Measurements from ENCODE around the gene UBAP2.
"Not testable (repeated sequence)": the region's sequence is repeated elsewhere in the genome, so short reads cannot be mapped to it uniquely, and the experiment has no call there.

The UBAP2 gene

GRCh38 chr9:33993104-33993503 is 55.6 kb downstream of the UBAP2 start:
- no peak overlapping the region for H3K4me3 ChIP-seq (ENCODE audit: low read depth, low read length)
- no peak for DNase-seq (ENCODE audit: low read depth)

- DNase-seq (ENCODE audit: low read depth), result no peak
- no peak overlapping the region for H3K4me3 ChIP-seq (ENCODE audit: low read depth, low read length)
These were observed 56.1 kb downstream of the UBAP2 start for GRCh38 chr9:33992632-33993031.

GRCh38 chr9:33988219-33988890 is 60.3 kb downstream of the UBAP2 start:
- no peak overlapping the region for H3K4me3 ChIP-seq (ENCODE audit: low read depth, low read length)
- DNase-seq (ENCODE audit: low read depth), result no peak

GRCh38 chr9:33976414-33976813 is 72.3 kb downstream of the UBAP2 start:
- DNase-seq (ENCODE audit: low read depth), result no peak
- H3K4me3 ChIP-seq (ENCODE audit: low read depth, low read length), result no peak overlapping the region

- no peak overlapping the region for H3K4me3 ChIP-seq (ENCODE audit: low read depth, low read length)
- DNase-seq (ENCODE audit: low read depth), result no peak
These were observed 76.0 kb downstream of the UBAP2 start for GRCh38 chr9:33972698-33973097.

- no peak for DNase-seq (ENCODE audit: low read depth)
These were observed 84.5 kb downstream of the UBAP2 start for GRCh38 chr9:33964086-33964768.

GRCh38 chr9:33962468-33962867 is 86.2 kb downstream of the UBAP2 start:
- not testable (repeated sequence) for H3K4me3 ChIP-seq (ENCODE audit: low read depth, low read length); DNase-seq (ENCODE audit: low read depth)

More at GRCh38 chr9:33964086-33964768, 84.5 kb downstream of the UBAP2 start:
- no peak overlapping the region for H3K4me3 ChIP-seq (ENCODE audit: low read depth, low read length)

- H3K4me3 ChIP-seq (ENCODE audit: low read depth, low read length), result no peak overlapping the region
- no peak for DNase-seq (ENCODE audit: low read depth)
These were observed 89.0 kb downstream of the UBAP2 start for GRCh38 chr9:33959725-33960124.

GRCh38 chr9:33956544-33956943 is 92.1 kb downstream of the UBAP2 start:
- no peak overlapping the region for H3K4me3 ChIP-seq (ENCODE audit: low read depth, low read length)
- DNase-seq (ENCODE audit: low read depth), result no peak

GRCh38 chr9:33952066-33952465 is 96.6 kb downstream of the UBAP2 start:
- H3K4me3 ChIP-seq (ENCODE audit: low read depth, low read length), result no peak overlapping the region
- DNase-seq (ENCODE audit: low read depth), result no peak

GRCh38 chr9:33950371-33950770 is 98.3 kb downstream of the UBAP2 start:
- H3K4me3 ChIP-seq (ENCODE audit: low read depth, low read length), result no peak overlapping the region
- DNase-seq (ENCODE audit: low read depth), result peak; percentile 9

- peak; percentile 91 for DNase-seq (ENCODE audit: low read depth)
- H3K4me3 ChIP-seq (ENCODE audit: low read depth, low read length), result no peak overlapping the region
These were observed 101.7 kb downstream of the UBAP2 start for GRCh38 chr9:33946779-33947535.

GRCh38 chr9:33943389-33943788 is 105.3 kb downstream of the UBAP2 start:
- DNase-seq (ENCODE audit: low read depth), result no peak
- H3K4me3 ChIP-seq (ENCODE audit: low read depth, low read length), result no peak overlapping the region

- no peak overlapping the region for H3K4me3 ChIP-seq (ENCODE audit: low read depth, low read length)
- peak; percentile 66 for DNase-seq (ENCODE audit: low read depth)
These were observed 106.1 kb downstream of the UBAP2 start for GRCh38 chr9:33942471-33943083.

- DNase-seq (ENCODE audit: low read depth), result no peak
- H3K4me3 ChIP-seq (ENCODE audit: low read depth, low read length), result no peak overlapping the region
These were observed 108.5 kb downstream of the UBAP2 start for GRCh38 chr9:33939924-33940874.

GRCh38 chr9:33934188-33934878 is 114.4 kb downstream of the UBAP2 start:
- no peak overlapping the region for H3K4me3 ChIP-seq (ENCODE audit: low read depth, low read length)

GRCh38 chr9:33932078-33932807 is 116.4 kb downstream of the UBAP2 start:
- DNase-seq (ENCODE audit: low read depth), result no peak
- H3K4me3 ChIP-seq (ENCODE audit: low read depth, low read length), result no peak overlapping the region

More at GRCh38 chr9:33934188-33934878, 114.4 kb downstream of the UBAP2 start:
- DNase-seq (ENCODE audit: low read depth), result no peak

GRCh38 chr9:33931326-33931725 is 117.4 kb downstream of the UBAP2 start:
- no peak for DNase-seq (ENCODE audit: low read depth)
- H3K4me3 ChIP-seq (ENCODE audit: low read depth, low read length), result no peak overlapping the region

Measured in skeletal muscle cell (primary cell).